ENCODE data around the gene IFIT2. TPM values are rescaled to one million over a fixed set of nuclear protein-coding genes. Genes with fewer than 3 reads are reported as not detected.

The IFIT2 gene
- total RNA-seq, 2 donors from 2014 or later, result 17.6 to 19.5 TPM

GRCh38 chr10:89355394-89355931 is 53.6 kb downstream of the IFIT2 start:
- DNase-seq (no peak), ATAC-seq (no peak)
- no peaks in the 10 kb centered on the region for H3K9me3 ChIP-seq (ENCODE audit: control insufficient read depth, low read length, poor library complexity, severe bottlenecking)
- Mint-ChIP-seq H3K36me3 (ENCODE audit: low read depth) (peaks cover 7% of the 10 kb centered on the region), H3K27ac (no peak overlapping the region), H3K4me1 (peaks cover 12% of the 10 kb centered on the region), H3K4me3 (no peak overlapping the region), H3K27me3 (peaks cover 15% of the 10 kb centered on the region)

GRCh38 chr10:89357096-89357495 is 55.2 kb downstream of the IFIT2 start:
- no peak overlapping the region for H3K4me3 Mint-ChIP-seq
- no peak overlapping the region for H3K27ac Mint-ChIP-seq
- peaks cover 20% of the 10 kb centered on the region for H3K27me3 Mint-ChIP-seq
- ATAC-seq, result no peak
- peaks cover 7% of the 10 kb centered on the region for H3K36me3 Mint-ChIP-seq (ENCODE audit: low read depth)
- DNase-seq, result no peak
- H3K4me1 Mint-ChIP-seq, result peaks cover 4% of the 10 kb centered on the region
- no peaks in the 10 kb centered on the region for H3K9me3 ChIP-seq (ENCODE audit: control insufficient read depth, low read length, poor library complexity, severe bottlenecking)

GRCh38 chr10:89357975-89358374 is 56.1 kb downstream of the IFIT2 start:
- H3K4me1 Mint-ChIP-seq, result peaks cover 2% of the 10 kb centered on the region
- DNase-seq, result no peak
- H3K9me3 ChIP-seq (ENCODE audit: control insufficient read depth, low read length, poor library complexity, severe bottlenecking), result no peaks in the 10 kb centered on the region
- no peak overlapping the region for H3K27ac Mint-ChIP-seq
- H3K27me3 Mint-ChIP-seq, result peaks cover 16% of the 10 kb centered on the region
- no peak for ATAC-seq
- H3K36me3 Mint-ChIP-seq (ENCODE audit: low read depth), result peaks cover 7% of the 10 kb centered on the region
- no peak overlapping the region for H3K4me3 Mint-ChIP-seq

Other genes with a start within 250 kb of the IFIT2 start
- under 1 TPM in 1 of 2 donors, not detected in 1; 0.44 TPM for gene CH25H, start 94.7 kb upstream of the IFIT2 start, total RNA-seq
- gene LIPA, start 50.3 kb upstream of the IFIT2 start, total RNA-seq, result 10 to 100 TPM; 24.7 to 33.8 TPM
- 10 to 100 TPM in 1 of 2 donors, 1 to 10 TPM in 1; 5.4 to 10.3 TPM for gene IFIT3, start 26.0 kb downstream of the IFIT2 start, total RNA-seq
- not detected for gene IFIT1B, start 76.0 kb downstream of the IFIT2 start, total RNA-seq
- gene IFIT1, start 90.6 kb downstream of the IFIT2 start, total RNA-seq, result 1 to 10 TPM; 1.9 to 3.8 TPM
- 10 to 100 TPM; 12.7 to 15.2 TPM for gene IFIT5, start 112.5 kb downstream of the IFIT2 start, total RNA-seq
- gene SLC16A12, start 233.5 kb downstream of the IFIT2 start, total RNA-seq, result not detected

Measured in T-helper 17 cell (primary cell).